ENCODE data around the gene FMNL1.

GRCh38 chr17:45220079-45220478 is 1.6 kb upstream of the FMNL1 start:
- TF ChIP-seq EZH2 (IDR thresholded peaks at IDR 0.05; ENCODE audit: insufficient read depth, poor library complexity, severe bottlenecking) (no peak), EZH2phosphoT487 (IDR thresholded peaks at IDR 0.05; ENCODE audit: insufficient read depth, low read depth) (no peak)
